NCI-H510A (cell line): ENCODE measurements around the gene BCL11A.

Experiments used
- DNase-seq: peaks from one replicate; lab custom pipeline; 2025; lab: John Stamatoyannopoulos, UW

The BCL11A gene

GRCh38 chr2:60558536-60558935 lies 5.1 kb upstream of the BCL11A start:
- DNase-seq = no peak

DNA sequence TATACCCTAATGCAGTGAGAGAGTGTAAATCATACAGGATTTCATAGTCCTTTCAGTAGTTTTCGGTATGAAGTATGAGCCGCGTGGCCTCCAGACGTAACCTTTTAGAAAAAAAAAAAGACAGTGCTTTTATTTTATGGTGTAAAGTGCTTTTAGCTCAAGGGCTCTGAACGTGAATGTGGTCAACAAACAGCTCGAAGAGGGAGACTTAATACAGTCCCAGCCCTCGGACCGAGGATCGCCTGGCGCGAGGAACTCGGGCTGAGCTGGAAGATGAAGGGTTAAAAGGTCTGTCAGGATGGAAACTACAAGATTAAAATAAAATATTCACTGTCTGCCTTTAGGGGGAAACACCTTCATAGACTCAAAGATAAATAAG lies 4.0 kb upstream of the BCL11A start:
- no peak for DNase-seq

DNA sequence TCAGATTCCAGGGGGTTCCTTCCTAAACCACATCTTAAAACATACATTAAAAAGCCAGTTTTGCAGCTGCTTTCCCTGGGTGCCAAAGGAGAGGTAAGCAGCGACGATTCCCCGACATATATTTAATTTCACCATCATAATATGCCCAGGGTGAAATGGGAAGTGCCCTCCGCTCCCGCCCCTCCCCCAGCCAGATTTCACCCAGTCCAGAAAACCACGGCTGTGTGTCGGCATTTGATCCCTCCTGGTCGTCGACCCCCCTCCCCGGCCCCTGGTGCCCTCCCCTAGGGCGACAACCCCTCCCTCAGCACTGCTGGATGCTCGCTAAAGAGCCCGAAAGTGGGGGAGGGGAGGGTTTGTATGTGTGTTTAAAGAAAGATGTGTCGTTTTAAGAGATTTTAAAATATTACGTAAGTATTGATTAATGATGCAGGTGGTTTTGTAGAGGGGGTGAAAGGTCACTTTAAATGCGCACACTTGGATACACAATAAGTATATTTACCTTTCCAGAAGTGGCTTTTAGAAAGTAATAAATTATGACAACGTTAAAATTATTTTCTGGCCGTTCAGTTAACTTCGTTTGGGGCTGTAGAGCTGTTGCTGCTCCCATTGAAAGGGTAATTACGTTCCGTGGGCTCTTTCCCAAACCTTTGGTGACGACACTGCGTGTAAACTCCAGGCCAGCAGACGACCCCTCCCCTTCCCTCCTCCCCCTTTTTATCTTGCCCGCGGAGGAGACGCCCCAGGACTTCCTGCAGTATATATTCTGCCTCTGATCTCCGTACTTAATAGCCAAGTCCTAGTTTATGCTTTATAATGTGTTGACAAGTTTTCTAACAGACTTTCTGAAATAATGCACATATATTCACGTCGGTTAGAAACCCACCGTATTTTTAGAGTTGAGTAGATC lies 3.4 kb upstream of the BCL11A start:
- DNase-seq = no peak

DNA sequence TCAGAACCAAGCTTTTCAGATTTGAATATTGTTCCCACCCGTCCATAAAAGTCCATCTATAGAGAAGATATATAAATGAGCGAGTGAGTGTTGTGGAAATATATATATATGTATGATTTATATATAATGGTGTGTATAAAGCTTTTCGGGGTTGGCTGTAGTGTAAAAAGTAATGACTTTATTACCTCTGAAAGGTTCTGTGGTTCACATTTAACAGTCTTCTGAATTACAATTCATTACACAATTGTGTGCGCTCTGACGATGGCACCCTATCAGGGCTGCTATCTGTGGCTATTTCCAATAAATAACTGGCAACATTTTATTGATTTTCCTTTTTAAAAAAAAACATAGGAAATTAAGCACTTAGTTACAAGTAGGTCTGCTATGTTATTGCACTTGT lies 2.7 kb upstream of the BCL11A start:
- DNase-seq = no peak

DNA sequence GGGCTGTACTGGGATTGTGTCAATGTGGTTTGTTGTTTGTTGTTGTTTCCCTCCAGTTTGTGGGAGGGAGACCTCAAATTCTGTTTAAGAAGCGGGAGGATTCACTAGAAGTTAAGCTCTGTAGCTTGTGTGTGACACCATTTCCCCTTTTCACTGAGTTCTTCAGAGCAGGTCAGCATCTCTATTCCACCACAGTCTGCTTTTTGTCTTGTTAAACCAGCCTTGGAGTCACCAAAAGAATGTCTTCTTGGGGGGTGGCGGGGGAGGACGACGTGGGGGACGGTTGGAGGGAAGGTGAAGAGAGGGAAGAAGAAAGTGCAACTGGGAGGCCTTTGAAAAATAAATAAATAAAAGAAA lies 2.3 kb upstream of the BCL11A start:
- DNase-seq = no peak

GRCh38 chr2:60555066-60555782 lies 1.8 kb upstream of the BCL11A start:
- DNase-seq = no peak

- no peak for DNase-seq
Observed at GRCh38 chr2:60554646-60555065, 1.2 kb upstream of the BCL11A start.

DNA sequence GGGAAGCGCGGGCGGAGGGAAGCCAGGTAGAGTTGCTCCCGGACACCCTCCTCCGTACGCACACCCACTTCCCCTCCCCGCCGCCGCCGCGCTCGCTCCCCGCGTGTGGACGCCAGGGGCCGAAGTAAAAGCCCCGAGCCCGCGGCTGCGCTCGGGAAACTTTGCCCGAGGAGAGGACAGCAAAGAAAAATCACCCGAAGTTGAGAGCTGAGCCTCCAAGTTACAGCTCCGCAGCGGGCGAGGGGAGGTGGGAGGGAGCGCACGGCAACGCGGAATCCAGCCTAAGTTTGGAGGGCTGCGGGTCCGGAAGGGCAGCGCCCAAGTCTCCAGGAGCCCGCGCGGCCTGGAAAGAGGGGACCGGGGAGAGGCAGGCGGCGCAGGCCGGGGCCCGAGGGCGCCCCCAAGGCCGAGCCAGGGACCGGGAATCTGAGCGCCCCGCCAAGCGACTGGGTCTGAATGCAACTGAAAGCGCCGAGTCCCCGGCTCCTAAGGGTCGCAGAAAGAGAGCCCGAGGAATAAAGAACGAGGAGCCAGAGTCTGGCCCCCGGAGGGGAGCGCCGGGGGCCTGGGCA lies 706 bp upstream of the BCL11A start:
- DNase-seq = no peak

GRCh38 chr2:60552851-60553494 lies 481 bp downstream of the BCL11A start:
- no peak for DNase-seq

- DNase-seq = peak; percentile 57
Observed at GRCh38 chr2:60552078-60552850, 1.2 kb downstream of the BCL11A start.

GRCh38 chr2:60551240-60552077 lies 2.0 kb downstream of the BCL11A start:
- no peak for DNase-seq

GRCh38 chr2:60550984-60551239 lies 2.5 kb downstream of the BCL11A start:
- DNase-seq = no peak

- DNase-seq = peak; percentile 76
Observed at GRCh38 chr2:60550178-60550983, 3.1 kb downstream of the BCL11A start.

GRCh38 chr2:60549928-60550177 lies 3.6 kb downstream of the BCL11A start:
- DNase-seq = no peak

DNA sequence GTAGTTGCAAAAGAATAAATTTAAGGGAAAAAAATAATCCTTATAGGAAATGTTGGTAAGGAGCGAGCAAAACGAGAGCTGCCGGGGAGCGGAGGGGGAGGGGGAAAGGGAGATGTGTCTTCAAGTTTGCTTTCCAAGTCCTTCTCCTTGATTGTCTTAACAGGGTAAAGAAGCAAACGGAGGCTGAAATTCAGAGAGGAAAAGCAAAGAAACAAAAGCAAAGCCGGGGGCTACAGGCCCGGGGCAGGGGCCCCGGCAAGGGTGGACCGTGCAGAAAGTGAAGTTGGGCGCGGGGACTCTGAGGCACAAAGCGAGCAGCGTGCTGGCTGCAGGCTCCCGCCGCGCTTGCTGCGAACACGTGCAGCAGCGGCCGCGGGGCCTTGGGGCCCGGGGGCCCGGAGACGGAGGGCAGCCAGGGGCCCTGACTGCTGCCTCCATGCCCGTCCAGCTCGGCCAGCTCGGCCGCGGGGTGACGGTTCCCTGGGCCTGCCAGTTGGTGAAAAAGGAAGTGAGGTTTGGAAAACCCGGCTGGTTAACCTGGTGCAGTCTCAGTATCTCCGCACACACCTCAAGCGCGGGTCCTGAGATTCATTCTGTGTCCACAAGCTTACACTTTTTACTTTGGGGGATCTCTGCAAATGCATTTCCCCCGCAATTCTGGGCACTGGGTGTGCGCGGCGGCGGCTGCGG lies 4.1 kb downstream of the BCL11A start:
- DNase-seq = peak; percentile 51

- DNase-seq = no peak
Observed at GRCh38 chr2:60548845-60549237, 4.6 kb downstream of the BCL11A start.

GRCh38 chr2:60548311-60548710 lies 5.1 kb downstream of the BCL11A start:
- no peak for DNase-seq

DNA sequence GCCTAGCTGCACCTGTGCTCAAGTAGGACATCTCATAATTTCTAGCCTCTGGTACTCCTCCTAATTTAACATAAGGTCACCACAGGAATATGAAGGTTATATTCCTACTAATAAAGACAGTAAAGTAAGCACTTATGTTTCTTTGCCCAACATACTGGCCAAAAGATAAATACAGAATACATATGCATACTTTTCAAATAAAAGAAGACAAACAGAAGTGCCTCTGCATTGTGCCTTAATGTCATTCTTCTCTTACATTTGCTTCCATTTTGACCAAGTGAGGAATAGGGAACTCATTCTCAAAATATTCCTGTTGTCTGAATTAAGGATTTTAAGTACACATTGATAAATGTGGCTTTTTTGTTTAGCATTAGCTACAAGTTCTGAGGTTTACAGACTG lies 5.6 kb downstream of the BCL11A start:
- DNase-seq = no peak

DNA sequence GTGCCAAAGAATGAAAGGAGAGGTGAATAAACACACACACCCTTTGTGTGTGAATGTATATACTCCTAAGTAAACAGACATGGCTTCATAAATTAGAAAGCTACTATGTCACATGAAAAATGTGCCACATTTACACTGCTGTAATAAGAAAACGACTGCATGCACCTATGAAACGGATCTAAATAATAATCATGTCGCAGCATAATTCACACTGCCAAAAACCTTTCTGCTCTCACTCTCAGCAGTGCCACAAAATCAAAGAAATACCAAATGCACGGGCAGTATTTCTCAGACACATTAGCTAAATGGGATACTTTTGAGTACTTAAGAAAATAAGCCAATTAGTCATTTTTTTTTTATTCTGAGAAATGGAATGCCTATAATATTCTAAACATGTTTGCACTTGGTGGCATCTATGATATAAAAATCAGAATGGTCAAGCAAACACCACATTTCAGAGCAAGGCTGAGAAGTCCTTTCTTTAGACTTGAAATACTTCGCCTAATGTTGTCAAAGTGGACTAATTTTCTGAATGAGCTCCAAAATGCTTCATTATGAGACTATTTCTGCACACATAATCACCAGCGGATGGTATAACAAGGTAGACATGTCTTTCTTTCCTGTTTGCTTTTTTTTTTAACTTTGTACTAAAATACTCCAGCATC lies 6.6 kb downstream of the BCL11A start:
- no peak for DNase-seq
